Progenitor cell of endocrine pancreas (in vitro differentiated cells): Measurements from ENCODE around the gene CELSR1. TPM values are rescaled to one million over a fixed set of nuclear protein-coding genes. Genes with fewer than 3 reads are reported as not detected.

Source experiments
- DNase-seq: peaks from one replicate; pipeline ENCODE4 v3.0.0; 2021; ENCODE audit warnings: low spot score; ENCODE audit not compliant: unreplicated experiment
- H3K27ac Mint-ChIP-seq: 2 replicates; pipeline ENCODE4 v1.8.0; 2021; ENCODE audit warnings: mild to moderate bottlenecking, moderate library complexity, mixed read lengths
- H3K27me3 Mint-ChIP-seq: 2 replicates; pipeline ENCODE4 v1.8.0; 2021; ENCODE audit warnings: mixed read lengths
- H3K36me3 Mint-ChIP-seq: 2 replicates; pipeline ENCODE4 v1.8.0; 2022; ENCODE audit warnings: mixed read lengths; ENCODE audit not compliant: insufficient read depth
- H3K4me1 Mint-ChIP-seq: 2 replicates; pipeline ENCODE4 v1.8.0; 2021; ENCODE audit warnings: low read depth, mixed read lengths
- H3K4me3 Mint-ChIP-seq: 2 replicates; pipeline ENCODE4 v1.8.0; 2021; ENCODE audit warnings: low read depth, mild to moderate bottlenecking, moderate library complexity, mixed read lengths
- H3K9me3 Mint-ChIP-seq: 2 replicates; pipeline ENCODE4 v1.8.0; 2021; ENCODE audit warnings: low read depth, mixed read lengths
- total RNA-seq: library from RNA; stranded (reverse); gene quantifications from 2 replicates; pipeline ENCODE4 v1.2.1, GENCODE V29; 2021
- TF ChIP-seq, protein P1 (sequence below): fragments of 200-600 bp; sonication (generic); IDR thresholded peaks from one replicate; pipeline ENCODE4 v1.5.0; 2021; ENCODE audit warnings: antibody characterized with exemption, mild to moderate bottlenecking; ENCODE audit not compliant: unreplicated experiment

Gene CELSR1
- total RNA-seq, 1 donor from 2014 or later, result 20.9 TPM

DNA sequence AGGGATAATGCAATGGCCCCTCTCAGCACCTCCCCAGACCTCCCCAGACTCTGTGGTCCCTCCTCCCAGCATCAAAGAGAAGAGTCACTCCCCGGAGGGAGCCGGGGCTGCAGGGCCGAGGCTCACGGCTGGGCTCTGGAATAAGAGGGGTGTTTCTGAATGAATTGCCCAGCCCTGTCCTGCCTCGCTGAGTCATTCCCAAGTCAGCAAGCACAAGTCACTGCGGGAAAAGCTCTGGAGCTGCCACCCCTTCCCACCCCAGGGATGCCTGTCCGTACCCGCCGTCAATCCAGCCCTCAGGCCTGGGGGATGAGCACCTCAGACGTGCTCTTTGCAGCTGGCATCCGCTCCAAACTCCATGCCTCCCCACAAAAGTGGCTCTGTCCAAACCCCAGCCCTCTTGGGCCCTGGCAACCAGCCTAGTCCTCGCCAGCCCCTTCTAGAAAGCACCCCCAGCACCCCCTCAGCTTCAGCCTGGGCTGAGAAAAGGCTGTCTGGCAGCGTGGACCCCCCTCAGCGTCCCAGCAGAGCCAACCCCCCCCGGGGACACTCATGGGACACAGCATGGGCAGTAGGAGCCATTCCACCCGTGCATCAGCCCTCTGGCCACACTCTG, 22.7 kb downstream of the CELSR1 start:
- Mint-ChIP-seq H3K36me3 (peaks cover 3% of the 10 kb centered on the region), H3K27ac (no peak overlapping the region), H3K4me1 (peaks cover 2% of the 10 kb centered on the region), H3K4me3 (no peak overlapping the region), H3K9me3 (no peaks in the 10 kb centered on the region), H3K27me3 (peaks cover 19% of the 10 kb centered on the region)
- TF ChIP-seq, protein P1, sequence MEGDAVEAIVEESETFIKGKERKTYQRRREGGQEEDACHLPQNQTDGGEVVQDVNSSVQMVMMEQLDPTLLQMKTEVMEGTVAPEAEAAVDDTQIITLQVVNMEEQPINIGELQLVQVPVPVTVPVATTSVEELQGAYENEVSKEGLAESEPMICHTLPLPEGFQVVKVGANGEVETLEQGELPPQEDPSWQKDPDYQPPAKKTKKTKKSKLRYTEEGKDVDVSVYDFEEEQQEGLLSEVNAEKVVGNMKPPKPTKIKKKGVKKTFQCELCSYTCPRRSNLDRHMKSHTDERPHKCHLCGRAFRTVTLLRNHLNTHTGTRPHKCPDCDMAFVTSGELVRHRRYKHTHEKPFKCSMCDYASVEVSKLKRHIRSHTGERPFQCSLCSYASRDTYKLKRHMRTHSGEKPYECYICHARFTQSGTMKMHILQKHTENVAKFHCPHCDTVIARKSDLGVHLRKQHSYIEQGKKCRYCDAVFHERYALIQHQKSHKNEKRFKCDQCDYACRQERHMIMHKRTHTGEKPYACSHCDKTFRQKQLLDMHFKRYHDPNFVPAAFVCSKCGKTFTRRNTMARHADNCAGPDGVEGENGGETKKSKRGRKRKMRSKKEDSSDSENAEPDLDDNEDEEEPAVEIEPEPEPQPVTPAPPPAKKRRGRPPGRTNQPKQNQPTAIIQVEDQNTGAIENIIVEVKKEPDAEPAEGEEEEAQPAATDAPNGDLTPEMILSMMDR, result no peak
- no peak for DNase-seq

GRCh38 chr22:46513908-46514550, 23.4 kb downstream of the CELSR1 start:
- Mint-ChIP-seq H3K9me3 (no peaks in the 10 kb centered on the region), H3K27ac (no peak overlapping the region), H3K27me3 (peaks cover 13% of the 10 kb centered on the region), H3K36me3 (peaks cover 3% of the 10 kb centered on the region), H3K4me3 (no peak overlapping the region), H3K4me1 (peaks cover 2% of the 10 kb centered on the region)
- TF ChIP-seq, protein P1, result no peak
- no peak for DNase-seq

DNA sequence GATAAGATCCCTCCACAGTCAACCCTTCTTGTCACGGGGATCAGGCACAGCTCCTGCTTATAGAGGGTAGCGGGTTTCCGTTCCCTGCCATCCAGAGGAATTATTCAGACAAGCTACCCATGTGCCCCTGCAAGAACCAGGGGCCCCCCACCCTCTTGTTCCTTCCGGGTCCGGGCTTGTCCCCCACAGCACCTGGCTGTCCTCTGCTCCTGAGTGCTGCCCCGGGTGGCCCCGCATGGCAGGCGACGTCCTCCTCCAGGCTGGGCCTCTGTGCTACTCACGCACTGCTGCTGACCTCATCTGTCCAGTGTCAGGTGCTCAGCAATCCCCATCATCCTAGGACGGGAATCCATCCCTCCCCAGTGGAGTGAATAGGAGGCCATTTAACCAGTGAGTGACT, 24.7 kb downstream of the CELSR1 start:
- peaks cover 2% of the 10 kb centered on the region for H3K4me1 Mint-ChIP-seq
- H3K36me3 Mint-ChIP-seq, result peaks cover 3% of the 10 kb centered on the region
- no peaks in the 10 kb centered on the region for H3K9me3 Mint-ChIP-seq
- H3K27ac Mint-ChIP-seq, result no peak overlapping the region
- no peak for DNase-seq
- peaks cover 4% of the 10 kb centered on the region for H3K27me3 Mint-ChIP-seq
- no peak overlapping the region for H3K4me3 Mint-ChIP-seq
- TF ChIP-seq, protein P1, result no peak

DNA sequence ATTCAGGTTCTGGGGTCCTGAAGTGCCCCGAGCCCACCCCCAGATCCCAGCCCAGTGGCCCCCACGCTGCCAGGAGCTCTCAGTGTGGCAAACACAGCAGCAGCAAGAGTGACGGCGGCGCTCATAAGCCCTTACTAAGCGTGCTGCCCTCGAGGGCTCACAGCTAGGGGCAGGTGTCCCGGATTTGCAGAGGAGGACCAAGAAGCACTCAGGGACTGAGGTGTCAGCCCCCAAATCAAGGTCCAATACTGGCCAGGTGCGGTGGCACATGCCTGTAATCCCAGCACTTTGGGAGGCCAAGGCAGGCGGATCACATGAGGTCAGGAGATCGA, 25.4 kb downstream of the CELSR1 start:
- no peaks in the 10 kb centered on the region for H3K36me3 Mint-ChIP-seq
- DNase-seq, result no peak
- H3K27ac Mint-ChIP-seq, result no peak overlapping the region
- TF ChIP-seq, protein P1, result no peak
- H3K4me1 Mint-ChIP-seq, result peaks cover 2% of the 10 kb centered on the region
- H3K4me3 Mint-ChIP-seq, result no peak overlapping the region
- no peaks in the 10 kb centered on the region for H3K9me3 Mint-ChIP-seq
- H3K27me3 Mint-ChIP-seq, result no peaks in the 10 kb centered on the region

- Mint-ChIP-seq H3K36me3 (no peaks in the 10 kb centered on the region), H3K27ac (peak overlapping the region; percentile 89), H3K27me3 (no peaks in the 10 kb centered on the region), H3K4me3 (no peak overlapping the region), H3K9me3 (no peaks in the 10 kb centered on the region), H3K4me1 (peaks cover 2% of the 10 kb centered on the region)
- DNase-seq, result no peak
- TF ChIP-seq, protein P1, result no peak
Observed at GRCh38 chr22:46511151-46512038, 26.0 kb downstream of the CELSR1 start.
